Measurements from ENCODE around the gene HNRNPH1. TPM values are rescaled to one million over a fixed set of nuclear protein-coding genes. Genes with fewer than 3 reads are reported as not detected.

HNRNPH1 gene
- total and polyA plus RNA-seq, 2 of the 13 experiments (the other 11 are each of a cell fraction or from before 2014, with no cell fraction given), result 382 to 1,064 TPM

DNA sequence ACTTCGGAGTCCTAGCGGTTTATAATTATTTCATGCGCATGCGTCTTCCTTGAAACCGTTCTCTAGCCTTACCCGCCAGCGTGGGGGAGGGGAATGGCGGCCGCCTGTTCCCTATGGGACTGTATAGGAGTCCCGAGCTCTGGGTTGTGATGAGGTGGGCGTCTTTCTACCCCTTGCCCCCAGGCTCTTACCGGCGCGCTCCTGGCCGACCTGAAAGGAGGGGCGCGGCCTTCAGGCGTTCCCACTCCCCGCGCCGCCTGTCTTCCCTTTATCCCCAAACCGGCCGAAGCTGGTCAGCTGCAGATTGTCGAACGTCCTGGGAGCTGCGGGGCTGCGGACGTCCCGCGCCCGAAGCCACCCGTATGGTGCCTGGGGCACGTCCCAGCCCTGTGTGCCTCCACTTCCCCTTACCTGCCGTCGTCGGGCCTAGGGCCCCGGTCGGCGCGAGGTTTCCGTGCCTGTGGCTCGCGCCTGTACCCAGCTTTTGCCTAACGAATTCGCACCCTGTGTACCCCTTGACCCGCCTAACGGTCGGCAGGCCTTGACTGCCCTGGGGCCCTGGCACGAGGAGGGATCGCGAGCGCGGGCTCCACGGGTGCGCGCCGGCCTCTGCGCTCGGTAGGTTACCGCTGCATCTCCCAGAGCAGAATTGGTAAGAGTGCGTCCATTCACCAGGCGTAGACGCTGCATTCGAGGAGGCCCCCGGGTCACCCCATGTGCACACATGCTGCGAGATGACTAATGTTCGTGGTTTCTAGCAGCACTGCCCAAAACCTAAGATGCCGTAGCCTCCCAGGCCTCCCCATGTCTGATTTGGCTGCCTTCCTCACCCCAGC, 653 bp upstream of the HNRNPH1 start (continued):
- TF ChIP-seq ZNF644 (CRISPR knock-in tag; IDR thresholded peaks at IDR 0.05; ENCODE audit: low read depth) (no peak), PRPF4 (IDR thresholded peaks at IDR 0.05; ENCODE audit: low read depth, low read length, poor library complexity, severe bottlenecking) (peak; percentile 68), RBFOX2 (IDR thresholded peaks at IDR 0.05; ENCODE audit: low read depth, low read length) (peak; percentile 11), ZNF20 (CRISPR knock-in tag; IDR thresholded peaks at IDR 0.05) (peak; percentile 22; the same call in 1 of the 2 replicates), MYNN (CRISPR knock-in tag; IDR thresholded peaks at IDR 0.05; ENCODE audit: low read depth) (no peak), ZNF552 (CRISPR knock-in tag; IDR thresholded peaks at IDR 0.05; ENCODE audit: borderline replicate concordance) (peak; percentile 89), KDM6A (CRISPR knock-in tag; IDR thresholded peaks at IDR 0.05; ENCODE audit: low read depth) (no peak), ZNF121 (CRISPR knock-in tag; IDR thresholded peaks at IDR 0.05) (no peak), ZNF235 (CRISPR knock-in tag; IDR thresholded peaks at IDR 0.05; ENCODE audit: borderline replicate concordance) (no peak), PAWR (CRISPR knock-in tag; IDR thresholded peaks at IDR 0.05; ENCODE audit: borderline replicate concordance) (0 out of 2 replicates have a peak, but pooled peaks have one; percentile 76), ZNF253 (CRISPR knock-in tag; IDR thresholded peaks at IDR 0.05; ENCODE audit: borderline replicate concordance) (no peak), NBN (conservative IDR thresholded peaks at IDR 0.05) (no peak), ZNF367 (CRISPR knock-in tag; IDR thresholded peaks at IDR 0.05; ENCODE audit: borderline replicate concordance) (no peak; the same call in 1 of the 2 replicates), MTA1 (CRISPR knock-in tag; IDR thresholded peaks at IDR 0.05; ENCODE audit: borderline replicate concordance) (peak; percentile 74; the same call in 1 of the 2 replicates), SRY (CRISPR knock-in tag; IDR thresholded peaks at IDR 0.05) (peak; percentile 31; the same call in 1 of the 2 replicates), TEAD3 (CRISPR knock-in tag; optimal IDR thresholded peaks at IDR 0.05; ENCODE audit: borderline replicate concordance) (no peak), ZMYM2 (CRISPR knock-in tag; IDR thresholded peaks at IDR 0.05) (0 out of 2 replicates have a peak, but pooled peaks have one; percentile 50), ZFP37 (CRISPR knock-in tag; IDR thresholded peaks at IDR 0.05; ENCODE audit: borderline replicate concordance) (no peak), ZFX (CRISPR knock-in tag; IDR thresholded peaks at IDR 0.05; ENCODE audit: low read depth) (peak; percentile 88), PHF20 (CRISPR knock-in tag; IDR thresholded peaks at IDR 0.05) (peak; percentile 33; the same call in 1 of the 2 replicates), CCDC6 (CRISPR knock-in tag; IDR thresholded peaks at IDR 0.05) (peak; percentile 77), ZSCAN22 (CRISPR knock-in tag; IDR thresholded peaks at IDR 0.05) (no peak)
- TF ChIP-seq, protein P1, sequence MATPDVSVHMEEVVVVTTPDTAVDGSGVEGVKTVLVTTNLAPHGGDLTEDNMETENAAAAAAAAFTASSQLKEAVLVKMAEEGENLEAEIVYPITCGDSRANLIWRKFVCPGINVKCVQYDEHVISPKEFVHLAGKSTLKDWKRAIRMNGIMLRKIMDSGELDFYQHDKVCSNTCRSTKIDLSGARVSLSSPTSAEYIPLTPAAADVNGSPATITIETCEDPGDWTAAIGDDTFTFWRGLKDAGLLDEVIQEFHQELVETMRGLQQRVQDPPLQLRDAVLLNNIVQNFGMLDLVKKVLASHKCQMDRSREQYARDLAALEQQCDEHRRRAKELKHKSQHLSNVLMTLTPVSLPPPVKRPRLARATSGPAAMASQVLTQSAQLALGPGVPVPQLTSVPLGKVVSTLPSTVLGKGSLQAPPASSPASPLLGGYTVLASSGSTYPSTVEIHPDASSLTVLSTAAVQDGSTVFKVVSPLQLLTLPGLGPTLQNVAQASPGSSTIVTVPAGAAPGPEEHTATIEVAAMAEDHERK (CRISPR knock-in tag; IDR thresholded peaks at IDR 0.05; ENCODE audit: low read depth), result no peak
- TF ChIP-seq, protein P2, sequence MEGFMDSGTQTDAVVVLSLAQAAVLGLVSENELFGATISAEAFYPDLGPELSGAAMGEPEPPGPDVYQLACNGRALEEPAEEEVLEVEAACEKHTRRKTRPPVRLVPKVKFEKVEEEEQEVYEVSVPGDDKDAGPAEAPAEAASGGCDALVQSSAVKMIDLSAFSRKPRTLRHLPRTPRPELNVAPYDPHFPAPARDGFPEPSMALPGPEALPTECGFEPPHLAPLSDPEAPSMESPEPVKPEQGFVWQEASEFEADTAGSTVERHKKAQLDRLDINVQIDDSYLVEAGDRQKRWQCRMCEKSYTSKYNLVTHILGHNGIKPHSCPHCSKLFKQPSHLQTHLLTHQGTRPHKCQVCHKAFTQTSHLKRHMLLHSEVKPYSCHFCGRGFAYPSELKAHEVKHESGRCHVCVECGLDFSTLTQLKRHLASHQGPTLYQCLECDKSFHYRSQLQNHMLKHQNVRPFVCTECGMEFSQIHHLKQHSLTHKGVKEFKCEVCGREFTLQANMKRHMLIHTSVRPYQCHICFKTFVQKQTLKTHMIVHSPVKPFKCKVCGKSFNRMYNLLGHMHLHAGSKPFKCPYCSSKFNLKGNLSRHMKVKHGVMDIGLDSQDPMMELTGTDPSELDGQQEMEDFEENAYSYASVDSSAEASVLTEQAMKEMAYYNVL (CRISPR knock-in tag; IDR thresholded peaks at IDR 0.05; ENCODE audit: borderline replicate concordance), result 0 out of 2 replicates have a peak, but pooled peaks have one; percentile 26
- TF ChIP-seq, protein P3, sequence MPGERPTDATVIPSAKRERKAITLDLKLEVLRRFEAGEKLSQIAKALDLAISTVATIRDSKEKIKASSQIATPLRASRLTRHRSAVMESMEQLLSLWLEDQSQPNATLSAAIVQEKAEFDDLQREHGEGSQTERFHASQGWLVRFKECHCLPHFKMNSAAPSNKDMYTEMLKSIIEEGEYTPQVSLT (CRISPR knock-in tag; IDR thresholded peaks at IDR 0.05; ENCODE audit: borderline replicate concordance, low read depth), result 0 out of 2 replicates have a peak, but pooled peaks have one; percentile 70
- TF ChIP-seq, protein P4, sequence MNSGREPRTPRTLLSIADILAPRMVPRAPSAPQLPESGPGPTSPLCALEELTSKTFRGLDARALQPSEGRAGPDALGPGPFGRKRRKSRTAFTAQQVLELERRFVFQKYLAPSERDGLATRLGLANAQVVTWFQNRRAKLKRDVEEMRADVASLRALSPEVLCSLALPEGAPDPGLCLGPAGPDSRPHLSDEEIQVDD (CRISPR knock-in tag; IDR thresholded peaks at IDR 0.05; ENCODE audit: borderline replicate concordance), result peak; percentile 82; the same call in 1 of the 2 replicates

All from HepG2 (cell line).